Epithelial cell of esophagus (primary cell): ENCODE data around the gene SLC26A3.

Source experiments
- DNase-seq: peaks from one replicate; pipeline ENCODE4 v3.0.0; 2010; ENCODE audit warnings: low read depth
- H3K4me3 ChIP-seq: 2 replicates; pipeline ENCODE4 v1.5.1; 2011; ENCODE audit warnings: mild to moderate bottlenecking, low read length, control low read depth
- CTCF ChIP-seq: IDR thresholded peaks from 2 replicates; pipeline ENCODE4 v1.5.1; 2011; ENCODE audit warnings: low read depth, mild to moderate bottlenecking, low read length, control low read depth, inconsistent platforms; ENCODE audit not compliant: insufficient read depth; ENCODE audit errors: missing control alignments

The SLC26A3 gene

GRCh38 chr7:107799647-107800264, 3.3 kb downstream of the SLC26A3 start:
- DNase-seq: no peak
- H3K4me3 ChIP-seq: no peak overlapping the region
- no peak for TF ChIP-seq CTCF

- DNase-seq: no peak
- TF ChIP-seq CTCF: no peak
- H3K4me3 ChIP-seq: no peak overlapping the region
These were observed 10.7 kb downstream of the SLC26A3 start for GRCh38 chr7:107792364-107792763.

GRCh38 chr7:107789647-107790046, 13.4 kb downstream of the SLC26A3 start:
- no peak overlapping the region for H3K4me3 ChIP-seq
- no peak for TF ChIP-seq CTCF
- no peak for DNase-seq

- no peak for TF ChIP-seq CTCF
- H3K4me3 ChIP-seq: no peak overlapping the region
- no peak for DNase-seq
These were observed 14.4 kb downstream of the SLC26A3 start for GRCh38 chr7:107788662-107789061.

GRCh38 chr7:107788216-107788615, 14.8 kb downstream of the SLC26A3 start:
- no peak overlapping the region for H3K4me3 ChIP-seq
- no peak for DNase-seq
- TF ChIP-seq CTCF: no peak

GRCh38 chr7:107785926-107786325, 17.1 kb downstream of the SLC26A3 start:
- H3K4me3 ChIP-seq: no peak overlapping the region
- DNase-seq: no peak
- TF ChIP-seq CTCF: no peak

- TF ChIP-seq CTCF: no peak
- no peak overlapping the region for H3K4me3 ChIP-seq
- DNase-seq: no peak
These were observed 17.9 kb downstream of the SLC26A3 start for GRCh38 chr7:107785170-107785569.
